CD14-positive monocyte (primary cell): ENCODE results near the gene GAREM1. TPM values are rescaled to one million over a fixed set of nuclear protein-coding genes. Genes with fewer than 3 reads are reported as not detected.

ENCODE experiments used
- DNase-seq, 3 donors: peaks; one replicate each; pipeline ENCODE4 v3.0.0-alpha.2; 2011 to 2022
- H2AFZ ChIP-seq: 2 replicates; pipeline ENCODE4 v1.6.0; 2012; ENCODE audit warnings: mild to moderate bottlenecking, low read depth, low read length, inconsistent platforms; ENCODE audit not compliant: insufficient read depth, poor library complexity, severe bottlenecking
- H3K27ac ChIP-seq, 2 donors: 1 replicate in 1 of 2; 2 replicates in 1 of 2; pipeline ENCODE4 v1.5.1; 2012 to 2013; ENCODE audit warnings: low read length in 2 of 2, control low read depth in 1 of 2, inconsistent platforms in 1 of 2, low read depth in 1 of 2, mild to moderate bottlenecking in 1 of 2
- H3K27me3 ChIP-seq, 2 donors: one replicate each; pipeline versions ENCODE4 v1.6.0 to v1.6.1; 2011 to 2013; ENCODE audit warnings: low read length in 2 of 2; ENCODE audit not compliant: control insufficient read depth in 2 of 2, insufficient read depth in 2 of 2
- H3K36me3 ChIP-seq, 2 donors: replicated peaks in 1 of 2; 1 replicate in 1 of 2; 2 replicates in 1 of 2; pipeline versions ENCODE4 v1.5.1 to v1.6.1; 2012 to 2013; ENCODE audit warnings: low read length in 2 of 2, control low read depth in 1 of 2, inconsistent platforms in 1 of 2, mild to moderate bottlenecking in 1 of 2; ENCODE audit not compliant: insufficient read depth in 2 of 2, control insufficient read depth in 1 of 2
- H3K4me1 ChIP-seq, 2 donors: 1 replicate in 1 of 2; 2 replicates in 1 of 2; pipeline versions ENCODE4 v1.5.1 to v1.6.1; 2012 to 2013; ENCODE audit warnings: low read length in 2 of 2, control low read depth in 1 of 2, inconsistent platforms in 1 of 2, mild to moderate bottlenecking in 1 of 2, moderate library complexity in 1 of 2; ENCODE audit not compliant: insufficient read depth in 2 of 2, control insufficient read depth in 1 of 2
- H3K4me2 ChIP-seq: replicated peaks from 2 replicates; pipeline ENCODE3; 2012; ENCODE audit warnings: low read length, moderate library complexity, mild to moderate bottlenecking; ENCODE audit not compliant: poor library complexity, severe bottlenecking; ENCODE audit errors: extremely low read depth
- H3K4me3 ChIP-seq, 3 experiments: fragments of 200-600 bp in 1 of 3; sonication (generic) in 1 of 3; replicated peaks in 1 of 3; 1 replicate in 2 of 3; 2 replicates in 1 of 3; pipeline ENCODE4 v1.5.1; 2011 to 2013; ENCODE audit warnings: low read length in 3 of 3, mild to moderate bottlenecking in 3 of 3, control low read depth in 2 of 3, low read depth in 2 of 3, inconsistent platforms in 1 of 3, moderate library complexity in 1 of 3
- H3K79me2 ChIP-seq: 2 replicates; pipeline ENCODE4 v1.6.0; 2012; ENCODE audit warnings: mild to moderate bottlenecking, control low read depth, inconsistent platforms, low read length, moderate library complexity; ENCODE audit not compliant: insufficient read depth
- H3K9ac ChIP-seq: 2 replicates; pipeline ENCODE4 v1.6.0; 2017; ENCODE audit warnings: low read length, mild to moderate bottlenecking; ENCODE audit not compliant: insufficient read depth, poor library complexity, severe bottlenecking
- H3K9me3 ChIP-seq, 2 donors: replicated peaks in 1 of 2; 1 replicate in 1 of 2; 2 replicates in 1 of 2; pipeline versions ENCODE4 v1.5.1 to v1.6.1; 2012 to 2013; ENCODE audit warnings: low read length in 2 of 2, control low read depth in 1 of 2; ENCODE audit not compliant: control insufficient read depth in 1 of 2, insufficient read depth in 1 of 2
- H4K20me1 ChIP-seq: 2 replicates; pipeline ENCODE4 v1.6.0; 2012; ENCODE audit warnings: mild to moderate bottlenecking, low read length, control low read depth, moderate library complexity; ENCODE audit not compliant: insufficient read depth
- H3K27ac Mint-ChIP-seq, 7 donors: one replicate each; pipeline ENCODE4 v1.8.0; 2020; ENCODE audit warnings: mild to moderate bottlenecking in 7 of 7, mixed read lengths in 7 of 7, moderate library complexity in 6 of 7, inconsistent platforms in 2 of 7
- H3K27me3 Mint-ChIP-seq, 3 donors: one replicate each; pipeline ENCODE4 v1.8.0; 2021 to 2022; ENCODE audit warnings: low read depth in 3 of 3, mild to moderate bottlenecking in 3 of 3, mixed read lengths in 3 of 3, moderate library complexity in 3 of 3, inconsistent platforms in 1 of 3
- H3K36me3 Mint-ChIP-seq, 2 donors: one replicate each; pipeline ENCODE4 v1.8.0; 2020; ENCODE audit warnings: mixed read lengths in 2 of 2, inconsistent platforms in 1 of 2, mild to moderate bottlenecking in 1 of 2
- H3K4me1 Mint-ChIP-seq: one replicate; pipeline ENCODE4 v1.8.0; 2020; ENCODE audit warnings: mild to moderate bottlenecking, mixed read lengths
- H3K4me3 Mint-ChIP-seq, 2 donors: one replicate each; pipeline ENCODE4 v1.8.0; 2020; ENCODE audit warnings: mild to moderate bottlenecking in 2 of 2, mixed read lengths in 2 of 2, moderate library complexity in 1 of 2
- H3K9me3 Mint-ChIP-seq, 7 donors: one replicate each; pipeline ENCODE4 v1.8.0; 2020 to 2022; ENCODE audit warnings: mixed read lengths in 7 of 7, mild to moderate bottlenecking in 6 of 7, moderate library complexity in 6 of 7, inconsistent platforms in 2 of 7
- WGBS: methylation state at CpG from one replicate; pipeline ENCODE4 v1.1.5; 2013; ENCODE audit warnings: missing lambda C conversion rate; ENCODE audit not compliant: insufficient coverage; 5-methylcytosine and 5-hydroxymethylcytosine counted together
- intact Hi-C, 2 donors: fragments of 100-400 bp; cut with micrococcal nuclease; formaldehyde crosslinking; loops; one replicate each; pipeline versions ENCODE4 v1.15.0 to v1.15.1; 2023
- polyA plus RNA-seq, 3 donors: library from polyadenylated mRNA; depleted of rRNA in 1 of 3; unstranded in 2 of 3; stranded (reverse) in 1 of 3; fragments of 300-500 nt in 2 of 3; fragments of >200 nt in 1 of 3; fragmentation: Illumina TruSeq in 2 of 3; gene quantifications; 1 replicate in 2 of 3; 2 replicates in 1 of 3; pipeline ENCODE4 v1.2.3, GENCODE V29; 2012 to 2021
- TF ChIP-seq, protein P1 (sequence below): fragments of 200-600 bp; IDR thresholded peaks from one replicate; pipeline ENCODE4 v1.8.0; 2022; ENCODE audit warnings: antibody characterized with exemption, mild to moderate bottlenecking

GAREM1 gene
- polyA plus RNA-seq, 3 donors: 0.24 TPM; not detected in 2

- TF ChIP-seq, protein P1, sequence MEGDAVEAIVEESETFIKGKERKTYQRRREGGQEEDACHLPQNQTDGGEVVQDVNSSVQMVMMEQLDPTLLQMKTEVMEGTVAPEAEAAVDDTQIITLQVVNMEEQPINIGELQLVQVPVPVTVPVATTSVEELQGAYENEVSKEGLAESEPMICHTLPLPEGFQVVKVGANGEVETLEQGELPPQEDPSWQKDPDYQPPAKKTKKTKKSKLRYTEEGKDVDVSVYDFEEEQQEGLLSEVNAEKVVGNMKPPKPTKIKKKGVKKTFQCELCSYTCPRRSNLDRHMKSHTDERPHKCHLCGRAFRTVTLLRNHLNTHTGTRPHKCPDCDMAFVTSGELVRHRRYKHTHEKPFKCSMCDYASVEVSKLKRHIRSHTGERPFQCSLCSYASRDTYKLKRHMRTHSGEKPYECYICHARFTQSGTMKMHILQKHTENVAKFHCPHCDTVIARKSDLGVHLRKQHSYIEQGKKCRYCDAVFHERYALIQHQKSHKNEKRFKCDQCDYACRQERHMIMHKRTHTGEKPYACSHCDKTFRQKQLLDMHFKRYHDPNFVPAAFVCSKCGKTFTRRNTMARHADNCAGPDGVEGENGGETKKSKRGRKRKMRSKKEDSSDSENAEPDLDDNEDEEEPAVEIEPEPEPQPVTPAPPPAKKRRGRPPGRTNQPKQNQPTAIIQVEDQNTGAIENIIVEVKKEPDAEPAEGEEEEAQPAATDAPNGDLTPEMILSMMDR: no peak
- Mint-ChIP-seq H3K27me3 (peaks cover 0 to 5% (median 3%) of the 10 kb centered on the region in 3 donors), H3K4me1 (no peaks in the 10 kb centered on the region), H3K4me3 (no peak overlapping the region), H3K36me3 (no peaks in the 10 kb centered on the region), H3K27ac (no peak overlapping the region), H3K9me3 (peaks cover 0 to 6% (median 0%) of the 10 kb centered on the region in 7 donors)
- Histone ChIP-seq H3K4me2 (no peak overlapping the region), H3K4me1 (no peaks in the 10 kb centered on the region), H3K27me3 (no peaks in the 10 kb centered on the region), H2AFZ (no peak overlapping the region), H3K27ac (no peak overlapping the region), H4K20me1 (no peaks in the 10 kb centered on the region), H3K36me3 (no peaks in the 10 kb centered on the region), H3K9ac (no peak overlapping the region), H3K4me3 (no peak overlapping the region), H3K9me3 (no peaks in the 10 kb centered on the region), H3K79me2 (no peaks in the 10 kb centered on the region)
- intact Hi-C loops: no loop called here
- 93% methylated on average over 5 of the region's 7 CpGs for WGBS
- no peak for DNase-seq
These were observed 133.3 kb downstream of the GAREM1 start for GRCh38 chr18:32337347-32337746.

GRCh38 chr18:32335228-32335627, 135.5 kb downstream of the GAREM1 start:
- no peaks in the 10 kb centered on the region for H4K20me1 ChIP-seq
- H3K79me2 ChIP-seq: no peaks in the 10 kb centered on the region
- no peak overlapping the region for H3K27ac Mint-ChIP-seq
- H3K4me1 Mint-ChIP-seq: no peaks in the 10 kb centered on the region
- TF ChIP-seq, protein P1: no peak
- no peak overlapping the region for H3K27ac ChIP-seq
- H2AFZ ChIP-seq: no peak overlapping the region
- peaks cover 0 to 5% (median 3%) of the 10 kb centered on the region in 3 donors for H3K27me3 Mint-ChIP-seq
- intact Hi-C loops: no loop called here
- no peaks in the 10 kb centered on the region for H3K36me3 ChIP-seq
- no peak overlapping the region for H3K9ac ChIP-seq
- H3K4me1 ChIP-seq: no peaks in the 10 kb centered on the region
- peaks cover 0 to 2% (median 0%) of the 10 kb centered on the region in 7 donors for H3K9me3 Mint-ChIP-seq
- H3K9me3 ChIP-seq: no peaks in the 10 kb centered on the region
- no peaks in the 10 kb centered on the region for H3K27me3 ChIP-seq
- WGBS: 90% methylated on average over 3 of the region's 4 CpGs
- no peak overlapping the region for H3K4me3 Mint-ChIP-seq
- no peaks in the 10 kb centered on the region for H3K36me3 Mint-ChIP-seq
- no peak overlapping the region for H3K4me2 ChIP-seq
- no peak for DNase-seq
- no peak overlapping the region for H3K4me3 ChIP-seq
